Right lobe of liver (tissue), 4 donors: ENCODE measurements around the gene IBSP.

Experiments
- CTCF ChIP-seq, 4 donors: fragments of 200-600 bp in 3 of 4; fragments of 450-650 bp in 1 of 4; IDR thresholded peaks; one replicate each; pipeline versions ENCODE4 v1.5.1 to v1.8.0; 2016 to 2022; ENCODE audit warnings: antibody characterized with exemption in 4 of 4, mild to moderate bottlenecking in 2 of 4
- POLR2A ChIP-seq: fragments of 450-650 bp; IDR thresholded peaks from one replicate; pipeline ENCODE4 v1.6.1; 2017; ENCODE audit warnings: antibody characterized with exemption, mild to moderate bottlenecking
- donor health status: DM: no; HTN: no; CAD: no.
- donor health status: DM: no; HTN: no; CAD: no.
- donor health status: DM: no; HTN: yes; CAD: no.

GRCh38 chr4:87853891-87854290 is 54.5 kb downstream of the IBSP start:
- TF ChIP-seq CTCF (IDR thresholded peaks at IDR 0.05): no peak
- no peak for TF ChIP-seq POLR2A
